Measurements from ENCODE around the gene GRIK1.
"Not testable (repeated sequence)": the region's sequence is repeated elsewhere in the genome, so short reads cannot be mapped to it uniquely, and the experiment has no call there.

The GRIK1 gene

GRCh38 chr21:29939924-29940275 is at the start of gene GRIK1:
GRIK1 (minus strand) TSS chr21:29939996.
- DNase-seq: no peak

- no peak for DNase-seq
Observed at GRCh38 chr21:29987762-29988161, 48.0 kb upstream of the GRIK1 start.

GRCh38 chr21:29985866-29986265 is 46.1 kb upstream of the GRIK1 start:
- DNase-seq: no peak

GRCh38 chr21:29979043-29979442 is 39.2 kb upstream of the GRIK1 start:
- no peak for DNase-seq

- no peak for DNase-seq
Observed at GRCh38 chr21:29975776-29976175, 36.0 kb upstream of the GRIK1 start.

GRCh38 chr21:29973258-29973657 is 33.5 kb upstream of the GRIK1 start:
- DNase-seq: no peak

- DNase-seq: no peak
Observed at GRCh38 chr21:29961291-29962027, 21.7 kb upstream of the GRIK1 start.

GRCh38 chr21:29958551-29958950 is 18.8 kb upstream of the GRIK1 start:
- no peak for DNase-seq

GRCh38 chr21:29958035-29958434 is 18.2 kb upstream of the GRIK1 start:
- not testable (repeated sequence) for DNase-seq

GRCh38 chr21:29953690-29954089 is 13.9 kb upstream of the GRIK1 start:
- no peak for DNase-seq

GRCh38 chr21:29953072-29953471 is 13.3 kb upstream of the GRIK1 start:
- no peak for DNase-seq

- no peak for DNase-seq
Observed at GRCh38 chr21:29951911-29952310, 12.1 kb upstream of the GRIK1 start.

GRCh38 chr21:29949991-29950390 is 10.2 kb upstream of the GRIK1 start:
- no peak for DNase-seq

- DNase-seq: no peak
Observed at GRCh38 chr21:29947119-29947518, 7.3 kb upstream of the GRIK1 start.

- DNase-seq: no peak
Observed at GRCh38 chr21:29943885-29944284, 4.1 kb upstream of the GRIK1 start.

- DNase-seq: no peak
Observed at GRCh38 chr21:29942034-29942433, 2.2 kb upstream of the GRIK1 start.

- DNase-seq: no peak
Observed at GRCh38 chr21:29940991-29941390, 1.2 kb upstream of the GRIK1 start.

GRCh38 chr21:29940361-29940760 is 565 bp upstream of the GRIK1 start:
- DNase-seq: no peak

GRCh38 chr21:29939104-29939923 is 482 bp downstream of the GRIK1 start:
- DNase-seq: no peak

- no peak for DNase-seq
Observed at GRCh38 chr21:29938776-29939103, 1.1 kb downstream of the GRIK1 start.

GRCh38 chr21:29933088-29933487 is 6.7 kb downstream of the GRIK1 start:
- DNase-seq: no peak

- no peak for DNase-seq
Observed at GRCh38 chr21:29928537-29928936, 11.3 kb downstream of the GRIK1 start.

- no peak for DNase-seq
Observed at GRCh38 chr21:29920938-29921337, 18.9 kb downstream of the GRIK1 start.

- DNase-seq: no peak
Observed at GRCh38 chr21:29914326-29914725, 25.5 kb downstream of the GRIK1 start.

GRCh38 chr21:29909571-29909970 is 30.2 kb downstream of the GRIK1 start:
- no peak for DNase-seq

Data from activated T-cell treated with anti-CD3 and anti-CD28 coated beads, Interleukin-2, amount 50 U/mL, for 48 hours (primary cell).